ENCODE measurements around the gene PLXNA4.

- no peak for TF ChIP-seq POLR2AphosphoS5 (IDR thresholded peaks at IDR 0.05; ENCODE audit: insufficient read depth in 1 of 2, low read depth in 1 of 2)
- no peak for TF ChIP-seq CTCF (IDR thresholded peaks at IDR 0.05)
- no peak for TF ChIP-seq POLR2A (IDR thresholded peaks at IDR 0.05)
Measured at GRCh38 chr7:132604121-132604520, 27.9 kb upstream of the PLXNA4 start.

All from vagina (tissue), 2 donors.